NCI-H146 (cell line): Measurements from ENCODE around the gene KIR2DL3.
"Not testable (repeated sequence)": the region's sequence is repeated elsewhere in the genome, so short reads cannot be mapped to it uniquely, and the experiment has no call there.

Source experiments
- DNase-seq: peaks from one replicate; lab custom pipeline; 2025; lab: John Stamatoyannopoulos, UW

Gene KIR2DL3

GRCh38 chr19:54744080-54744479 is 5.8 kb downstream of the KIR2DL3 start:
- not testable (repeated sequence) for DNase-seq

DNA sequence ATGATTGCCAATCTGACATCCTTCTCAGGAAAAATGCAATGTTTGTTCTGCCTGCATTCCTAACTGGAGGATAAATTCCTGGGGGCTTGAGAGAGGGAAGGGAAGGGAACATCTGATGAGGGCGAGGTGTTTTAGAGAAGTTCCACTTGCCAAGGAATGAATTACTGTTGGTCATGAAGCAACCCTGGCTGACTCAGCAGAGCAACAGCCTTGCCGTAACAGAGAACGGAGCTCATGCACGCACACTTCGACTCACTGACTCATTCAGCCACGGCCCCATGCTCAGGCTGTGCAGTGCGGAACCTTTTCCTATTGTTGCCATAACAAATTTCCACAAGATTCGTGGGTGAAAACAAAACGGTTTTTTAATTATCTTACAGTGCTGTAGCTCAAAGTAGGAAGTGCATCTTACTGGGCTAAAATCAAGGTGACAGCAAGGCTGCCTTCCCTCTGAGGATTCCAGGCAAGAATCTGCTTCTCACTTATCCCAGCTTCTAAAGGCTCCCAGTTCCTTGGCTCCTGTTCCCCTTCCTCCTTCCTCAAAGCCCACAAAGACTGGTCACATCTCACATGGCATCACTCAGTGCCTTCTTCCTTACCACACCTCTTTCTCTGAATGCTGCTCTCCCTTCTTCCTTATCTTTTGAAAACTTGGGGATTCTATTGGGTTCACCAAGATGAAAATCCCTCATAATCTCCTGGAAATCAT is 9.5 kb downstream of the KIR2DL3 start:
- DNase-seq: not testable (repeated sequence)

- not testable (repeated sequence) for DNase-seq
Observed at GRCh38 chr19:54750276-54750675, 12.0 kb downstream of the KIR2DL3 start.

DNA sequence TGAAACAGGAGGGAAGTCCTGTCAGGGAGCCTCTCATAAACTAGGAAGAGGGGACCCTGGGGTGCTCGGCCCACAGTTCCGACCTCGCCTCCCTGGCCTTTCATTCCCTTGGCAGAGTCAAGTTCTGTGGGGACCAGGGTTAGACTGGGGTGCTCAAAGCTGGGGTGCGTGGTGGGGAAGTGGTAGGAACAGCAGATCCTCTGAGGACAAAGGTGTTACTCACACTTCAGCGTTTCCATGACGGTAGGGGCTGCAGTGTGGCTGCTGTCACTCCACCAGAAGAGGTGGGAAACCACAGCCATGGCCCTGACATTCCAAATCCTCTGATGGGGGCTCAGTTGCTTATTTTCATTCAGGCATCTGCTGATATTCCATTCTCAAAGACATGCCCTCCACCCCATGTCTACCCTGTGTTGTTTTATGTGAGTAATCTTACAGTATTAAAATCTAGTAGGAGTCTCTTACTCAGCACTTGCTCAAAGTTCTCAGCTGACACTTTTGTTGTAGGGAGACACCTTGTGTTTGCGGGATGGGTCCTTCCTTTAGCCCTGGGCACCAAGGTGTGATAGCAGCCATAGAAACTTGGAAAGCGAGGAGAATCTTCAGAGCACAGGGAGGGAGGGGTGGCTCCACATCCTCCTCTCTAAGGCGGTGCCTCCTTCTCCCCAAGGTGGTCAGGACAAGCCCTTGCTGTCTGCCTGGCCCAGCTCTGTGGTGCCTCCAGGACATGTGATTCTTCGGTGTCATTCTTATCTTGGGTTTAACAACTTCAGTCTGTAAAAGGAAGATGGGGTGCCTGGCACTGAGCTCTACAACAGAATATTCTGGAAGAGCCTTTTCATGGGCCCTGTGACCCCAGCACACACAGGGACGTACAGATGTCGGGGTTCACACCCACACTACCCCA is 18.1 kb downstream of the KIR2DL3 start:
- DNase-seq: not testable (repeated sequence)

- DNase-seq: not testable (repeated sequence)
Observed at GRCh38 chr19:54758577-54758976, 20.3 kb downstream of the KIR2DL3 start.

DNA sequence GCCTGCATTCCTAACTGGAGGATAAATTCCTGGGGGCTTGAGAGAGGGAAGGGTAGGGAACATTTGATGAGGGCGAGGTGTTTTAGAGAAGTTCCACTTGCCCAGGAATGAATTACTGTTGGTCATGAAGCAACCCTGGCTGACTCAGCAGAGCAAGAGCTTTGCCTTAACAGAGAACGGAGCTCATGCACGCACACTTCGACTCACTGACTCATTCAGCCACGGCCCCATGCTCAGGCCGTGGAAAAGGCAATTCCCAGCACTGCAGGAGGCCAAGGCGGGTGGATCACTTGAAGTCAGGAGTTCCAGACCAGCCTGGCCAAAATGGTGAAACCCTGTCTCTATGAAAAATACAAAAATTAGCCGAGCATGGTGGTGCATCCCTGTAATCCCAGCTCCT is 25.9 kb downstream of the KIR2DL3 start:
- DNase-seq: not testable (repeated sequence)

GRCh38 chr19:54766464-54766863 is 28.2 kb downstream of the KIR2DL3 start:
- not testable (repeated sequence) for DNase-seq

DNA sequence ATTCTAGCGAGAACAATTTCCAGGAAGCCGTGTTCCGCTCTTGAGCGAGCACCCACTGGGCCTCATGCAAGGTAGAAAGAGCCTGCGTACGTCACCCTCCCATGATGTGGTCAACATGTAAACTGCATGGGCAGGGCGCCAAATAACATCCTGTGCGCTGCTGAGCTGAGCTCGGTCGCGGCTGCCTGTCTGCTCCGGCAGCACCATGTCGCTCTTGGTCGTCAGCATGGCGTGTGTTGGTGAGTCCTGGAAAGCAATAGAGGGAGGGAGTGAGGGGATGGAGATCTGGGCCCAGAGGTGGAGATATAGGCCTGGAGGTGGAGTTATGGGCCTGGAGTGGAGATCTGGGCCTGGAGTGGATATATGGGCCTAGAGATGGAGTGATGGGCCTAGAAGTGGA is 31.3 kb downstream of the KIR2DL3 start, which contains the start of gene KIR2DL1:
KIR2DL1 (plus strand) TSS at position 148 of the 400 bp plus-strand sequence; CDS start at position 206, 58 bp downstream.
- not testable (repeated sequence) for DNase-seq

- not testable (repeated sequence) for DNase-seq
Observed at GRCh38 chr19:54770511-54770910, 32.2 kb downstream of the KIR2DL3 start.

DNA sequence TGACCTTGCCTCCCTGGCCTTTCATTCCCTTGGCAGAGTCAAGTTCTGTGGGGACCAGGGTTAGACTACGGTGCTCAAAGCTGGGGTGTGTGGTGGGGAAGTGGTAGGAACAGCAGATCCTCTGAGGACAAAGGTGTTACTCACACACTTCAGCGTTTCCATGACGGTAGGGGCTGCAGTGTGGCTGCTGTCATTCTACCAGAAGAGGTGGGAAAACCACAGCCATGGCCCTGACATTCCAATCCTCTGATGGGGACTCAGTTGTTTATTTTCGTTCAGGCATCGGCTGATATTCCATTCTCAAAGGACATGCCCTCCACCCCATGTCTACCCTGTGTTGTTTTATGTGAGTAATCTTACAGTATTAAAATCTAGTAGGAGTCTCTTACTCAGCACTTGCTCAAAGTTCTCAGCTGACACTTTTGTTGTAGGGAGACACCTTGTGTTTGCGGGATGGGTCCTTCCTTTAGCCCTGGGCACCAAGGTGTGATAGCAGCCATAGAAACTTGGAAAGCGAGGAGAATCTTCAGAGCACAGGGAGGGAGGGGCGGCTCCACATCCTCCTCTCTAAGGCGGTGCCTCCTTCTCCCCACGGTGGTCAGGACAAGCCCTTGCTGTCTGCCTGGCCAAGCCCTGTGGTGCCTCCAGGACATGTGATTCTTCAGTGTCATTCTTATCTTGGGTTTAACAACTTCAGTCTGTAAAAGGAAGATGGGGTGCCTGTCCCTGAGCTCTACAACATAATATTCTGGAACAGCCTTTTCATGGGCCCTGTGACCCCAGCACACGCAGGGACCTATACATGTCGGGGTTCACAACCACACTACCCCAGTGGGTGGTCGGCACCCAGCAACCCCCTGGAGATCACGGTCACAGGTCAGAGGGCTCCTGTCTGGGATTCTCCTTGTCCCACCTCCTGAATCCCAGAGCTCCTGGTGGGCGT is 33.0 kb downstream of the KIR2DL3 start:
- DNase-seq: not testable (repeated sequence)

GRCh38 chr19:54772666-54773065 is 34.4 kb downstream of the KIR2DL3 start:
- not testable (repeated sequence) for DNase-seq

GRCh38 chr19:54775095-54775815 is 36.9 kb downstream of the KIR2DL3 start:
- DNase-seq: not testable (repeated sequence)

- DNase-seq: not testable (repeated sequence)
Observed at GRCh38 chr19:54775830-54776229, 37.5 kb downstream of the KIR2DL3 start.

DNA sequence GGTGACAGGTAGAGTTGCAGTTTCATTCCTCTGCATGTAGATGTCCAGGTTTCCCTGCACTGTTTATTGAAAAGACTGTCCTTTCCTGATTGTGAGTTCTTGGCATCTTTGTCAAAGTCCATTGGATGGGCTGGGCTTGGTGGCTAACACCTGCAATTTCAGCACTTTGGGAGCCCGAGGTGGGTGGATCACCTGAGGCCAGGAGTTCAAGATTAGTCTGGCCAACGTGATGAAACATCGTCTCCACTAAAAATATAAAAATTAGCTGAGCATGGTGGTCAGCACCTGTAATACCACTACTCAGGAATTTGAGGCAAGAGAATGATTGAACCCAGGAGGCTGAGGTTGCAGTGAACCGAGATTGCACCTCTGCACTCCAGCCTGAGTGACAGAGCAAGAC is 39.5 kb downstream of the KIR2DL3 start:
- not testable (repeated sequence) for DNase-seq

DNA sequence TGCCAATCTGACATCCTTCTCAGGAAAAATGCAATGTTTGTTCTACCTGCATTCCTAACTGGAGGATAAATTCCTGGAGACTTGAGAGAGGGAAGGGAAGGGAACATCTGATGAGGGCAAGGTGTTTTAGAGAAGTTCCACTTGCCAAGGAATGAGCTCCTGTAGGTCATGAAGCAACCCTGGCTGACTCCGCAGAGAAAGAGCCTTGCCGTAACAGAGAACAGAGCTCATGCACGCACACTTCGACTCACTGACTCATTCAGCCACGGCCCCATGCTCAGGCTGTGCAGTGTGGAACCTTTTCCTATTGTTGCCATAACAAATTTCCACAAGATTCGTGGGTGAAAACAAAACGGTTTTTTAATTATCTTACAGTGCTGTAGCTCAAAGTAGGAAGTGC is 40.6 kb downstream of the KIR2DL3 start:
- not testable (repeated sequence) for DNase-seq

DNA sequence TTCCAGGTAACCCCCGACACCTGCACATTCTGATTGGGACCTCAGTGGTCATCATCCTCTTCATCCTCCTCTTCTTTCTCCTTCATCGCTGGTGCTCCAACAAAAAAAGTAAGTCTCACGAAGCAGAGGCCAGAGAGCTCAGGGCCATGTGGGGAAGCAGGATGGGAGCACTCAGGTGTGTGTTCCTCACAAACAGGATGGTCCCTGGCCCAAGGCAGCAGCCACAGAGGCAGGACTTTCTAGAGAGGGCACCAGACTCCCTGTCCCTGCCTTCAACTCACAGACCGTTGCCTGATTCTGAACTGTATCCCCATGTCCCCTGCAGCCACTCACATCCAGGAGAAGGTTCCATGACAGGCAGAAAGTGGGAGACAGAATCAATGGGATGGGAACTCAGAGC is 44.6 kb downstream of the KIR2DL3 start:
- DNase-seq: not testable (repeated sequence)

GRCh38 chr19:54786091-54786723 is 47.9 kb downstream of the KIR2DL3 start:
- DNase-seq: not testable (repeated sequence)

DNA sequence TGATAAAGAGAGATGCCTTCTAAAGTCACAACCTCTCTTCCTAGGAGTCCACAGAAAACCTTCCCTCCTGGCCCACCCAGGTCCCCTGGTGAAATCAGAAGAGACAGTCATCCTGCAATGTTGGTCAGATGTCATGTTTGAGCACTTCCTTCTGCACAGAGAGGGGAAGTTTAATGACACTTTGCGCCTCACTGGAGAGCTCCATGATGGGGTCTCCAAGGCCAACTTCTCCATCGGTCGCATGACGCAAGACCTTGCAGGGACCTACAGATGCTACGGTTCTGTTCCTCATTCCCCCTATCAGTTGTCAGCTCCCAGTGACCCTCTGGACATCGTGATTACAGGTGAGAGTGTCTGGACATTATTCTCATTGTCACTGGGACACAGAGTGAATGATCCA is 49.8 kb downstream of the KIR2DL3 start:
- DNase-seq: not testable (repeated sequence)

DNA sequence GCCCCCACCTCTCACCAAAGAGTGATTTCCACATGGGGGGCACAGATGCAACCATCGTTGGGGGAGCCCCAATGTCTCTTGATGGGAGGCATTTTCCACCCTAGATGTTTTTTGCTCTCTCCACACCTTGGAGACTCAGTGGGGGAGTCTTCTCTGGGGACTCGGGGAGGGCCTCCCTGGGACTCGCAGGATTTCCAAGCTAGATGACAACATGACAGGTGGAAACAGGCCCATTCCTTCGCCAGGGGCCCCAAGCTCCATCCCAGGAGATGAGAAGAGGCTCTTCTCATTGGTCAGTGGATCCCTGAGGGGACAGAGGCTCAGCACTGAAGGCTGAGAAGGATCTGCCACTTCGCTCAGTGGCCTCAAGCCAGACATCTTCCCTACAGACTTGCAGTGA is 52.4 kb downstream of the KIR2DL3 start:
- DNase-seq: no peak

- no peak for DNase-seq
Observed at GRCh38 chr19:54791476-54791875, 53.2 kb downstream of the KIR2DL3 start.
